Measurements from ENCODE around the gene GP9. TPM values are rescaled to one million over a fixed set of nuclear protein-coding genes. Genes with fewer than 3 reads are reported as not detected.
A peak's percentile ranks its signal among the peaks of the same experiment; 100 is the strongest.

Gene GP9
- total RNA-seq, 1 donor from 2014 or later, result not detected

DNA sequence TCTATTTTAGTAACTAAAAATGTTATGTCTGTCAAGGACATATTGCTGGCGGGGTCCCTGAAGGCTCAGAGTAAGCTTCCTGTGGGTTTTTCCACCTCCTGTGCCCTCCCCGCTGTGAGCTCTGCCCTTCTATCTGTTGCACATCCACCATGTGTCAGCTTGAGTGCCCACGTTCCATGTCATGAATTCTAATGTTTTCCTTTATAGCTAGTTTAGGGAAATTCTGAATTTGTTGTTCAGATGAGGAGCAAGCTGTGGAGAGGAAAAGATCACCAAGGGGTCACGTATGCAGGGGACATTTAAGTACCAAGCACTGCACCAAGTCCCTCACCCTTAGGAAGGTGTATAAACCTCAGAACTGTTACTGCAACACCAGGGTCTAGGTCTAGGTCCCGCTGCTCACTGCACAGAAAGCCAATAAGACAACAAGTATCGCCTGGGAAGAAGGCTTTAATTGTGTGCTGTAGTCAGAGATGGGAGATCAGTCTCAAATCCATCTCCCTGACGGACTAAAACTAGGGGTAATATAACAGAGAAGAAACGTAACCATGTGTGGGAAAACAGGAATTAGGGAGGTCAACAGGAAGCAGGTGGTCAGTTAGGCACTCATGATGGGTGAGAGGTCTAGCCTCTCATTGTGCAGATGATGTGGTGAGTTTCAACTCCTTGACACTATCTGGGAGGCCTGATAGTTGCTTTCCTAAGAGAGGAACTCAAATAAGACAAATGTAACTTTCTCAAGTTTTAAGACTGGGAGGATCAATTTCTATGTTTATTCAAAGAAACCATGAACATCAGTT lies 9.7 kb downstream of the GP9 start:
- no peaks in the 10 kb centered on the region for H3K36me3 Mint-ChIP-seq (ENCODE audit: low read depth)
- H3K4me3 Mint-ChIP-seq, result no peak overlapping the region
- no peaks in the 10 kb centered on the region for H3K9me3 Mint-ChIP-seq
- no peaks in the 10 kb centered on the region for H3K4me1 Mint-ChIP-seq
- DNase-seq (ENCODE audit: low read depth, low spot score), result no peak
- TF ChIP-seq, protein P1, sequence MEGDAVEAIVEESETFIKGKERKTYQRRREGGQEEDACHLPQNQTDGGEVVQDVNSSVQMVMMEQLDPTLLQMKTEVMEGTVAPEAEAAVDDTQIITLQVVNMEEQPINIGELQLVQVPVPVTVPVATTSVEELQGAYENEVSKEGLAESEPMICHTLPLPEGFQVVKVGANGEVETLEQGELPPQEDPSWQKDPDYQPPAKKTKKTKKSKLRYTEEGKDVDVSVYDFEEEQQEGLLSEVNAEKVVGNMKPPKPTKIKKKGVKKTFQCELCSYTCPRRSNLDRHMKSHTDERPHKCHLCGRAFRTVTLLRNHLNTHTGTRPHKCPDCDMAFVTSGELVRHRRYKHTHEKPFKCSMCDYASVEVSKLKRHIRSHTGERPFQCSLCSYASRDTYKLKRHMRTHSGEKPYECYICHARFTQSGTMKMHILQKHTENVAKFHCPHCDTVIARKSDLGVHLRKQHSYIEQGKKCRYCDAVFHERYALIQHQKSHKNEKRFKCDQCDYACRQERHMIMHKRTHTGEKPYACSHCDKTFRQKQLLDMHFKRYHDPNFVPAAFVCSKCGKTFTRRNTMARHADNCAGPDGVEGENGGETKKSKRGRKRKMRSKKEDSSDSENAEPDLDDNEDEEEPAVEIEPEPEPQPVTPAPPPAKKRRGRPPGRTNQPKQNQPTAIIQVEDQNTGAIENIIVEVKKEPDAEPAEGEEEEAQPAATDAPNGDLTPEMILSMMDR (conservative IDR thresholded peaks at IDR 0.05), result no peak
- no peak overlapping the region for H3K27ac Mint-ChIP-seq (ENCODE audit: unreplicated experiment)
- H3K27me3 Mint-ChIP-seq (ENCODE audit: low read depth), result no peaks in the 10 kb centered on the region

DNA sequence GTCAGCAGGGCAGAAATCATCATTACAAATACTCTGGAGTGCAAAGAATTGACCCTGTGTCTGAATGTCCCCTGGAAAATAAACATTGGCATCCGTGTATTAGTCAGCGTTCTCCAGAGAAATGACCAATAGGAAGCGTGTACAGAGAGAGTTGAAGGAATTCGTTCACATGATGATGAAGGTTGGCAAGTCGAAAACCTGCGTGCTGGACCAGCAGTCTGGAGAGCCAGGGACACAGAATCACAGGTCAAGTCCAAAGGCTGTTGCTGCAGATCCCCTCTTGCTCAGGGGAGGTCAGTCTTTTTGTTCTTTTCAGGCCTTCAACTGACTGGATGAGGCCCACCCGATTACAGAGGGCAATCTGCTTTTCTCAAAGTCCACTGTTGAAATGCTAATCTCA lies 16.6 kb downstream of the GP9 start:
- no peak for DNase-seq (ENCODE audit: low read depth, low spot score)
- H3K4me3 Mint-ChIP-seq, result no peak overlapping the region
- H3K9me3 Mint-ChIP-seq, result no peaks in the 10 kb centered on the region
- H3K27ac Mint-ChIP-seq (ENCODE audit: unreplicated experiment), result no peak overlapping the region
- TF ChIP-seq, protein P1 (conservative IDR thresholded peaks at IDR 0.05), result no peak
- H3K36me3 Mint-ChIP-seq (ENCODE audit: low read depth), result no peaks in the 10 kb centered on the region
- H3K4me1 Mint-ChIP-seq, result no peaks in the 10 kb centered on the region
- H3K27me3 Mint-ChIP-seq (ENCODE audit: low read depth), result no peaks in the 10 kb centered on the region

DNA sequence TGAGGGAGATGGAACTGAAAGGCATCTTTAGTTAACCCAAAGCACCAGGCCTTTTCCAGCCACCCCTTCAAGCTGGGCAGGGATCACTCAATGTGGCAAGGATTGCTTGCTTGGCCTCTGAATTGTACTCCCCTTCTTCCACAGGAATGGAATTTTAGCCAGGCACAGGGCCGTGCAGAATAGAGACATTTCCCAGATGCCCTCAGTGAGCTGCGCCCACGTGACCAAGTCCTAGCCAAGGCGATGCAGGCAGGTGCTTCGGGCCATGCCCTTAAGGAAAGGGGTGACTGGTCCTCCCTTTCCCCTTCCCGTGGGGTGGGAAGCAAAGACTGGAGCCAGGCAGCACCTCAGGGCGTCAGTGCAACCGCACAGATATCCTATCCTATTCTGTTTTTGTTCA lies 17.9 kb downstream of the GP9 start:
- Mint-ChIP-seq H3K27ac (ENCODE audit: unreplicated experiment) (no peak overlapping the region), H3K9me3 (no peaks in the 10 kb centered on the region), H3K36me3 (ENCODE audit: low read depth) (no peaks in the 10 kb centered on the region), H3K4me3 (no peak overlapping the region), H3K27me3 (ENCODE audit: low read depth) (no peaks in the 10 kb centered on the region), H3K4me1 (no peaks in the 10 kb centered on the region)
- no peak for DNase-seq (ENCODE audit: low read depth, low spot score)
- TF ChIP-seq, protein P1 (conservative IDR thresholded peaks at IDR 0.05), result no peak

DNA sequence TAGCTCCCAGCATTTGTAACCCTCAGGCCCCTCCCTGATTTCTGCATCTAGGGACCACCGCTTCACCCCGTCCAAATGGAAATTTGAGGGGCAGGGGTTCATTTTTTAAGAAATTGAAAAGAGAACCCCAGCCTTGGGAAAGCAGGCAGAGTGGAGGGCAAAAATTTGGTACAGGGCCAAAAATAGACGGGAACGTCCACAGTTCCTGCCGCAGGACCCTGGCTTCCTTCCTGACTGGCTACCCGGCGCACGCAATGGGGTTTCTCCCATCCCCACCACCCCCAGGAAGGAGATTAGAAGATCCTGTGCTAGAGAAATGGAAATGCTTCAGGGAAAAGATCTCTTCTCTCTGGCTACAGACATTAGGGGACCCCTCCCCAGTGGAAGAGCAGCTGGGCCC lies 20.9 kb downstream of the GP9 start:
- H3K9me3 Mint-ChIP-seq, result no peaks in the 10 kb centered on the region
- H3K27ac Mint-ChIP-seq (ENCODE audit: unreplicated experiment), result peak overlapping the region; percentile 35
- H3K4me3 Mint-ChIP-seq, result no peak overlapping the region
- no peaks in the 10 kb centered on the region for H3K36me3 Mint-ChIP-seq (ENCODE audit: low read depth)
- TF ChIP-seq, protein P1 (conservative IDR thresholded peaks at IDR 0.05), result no peak
- H3K4me1 Mint-ChIP-seq, result no peaks in the 10 kb centered on the region
- no peaks in the 10 kb centered on the region for H3K27me3 Mint-ChIP-seq (ENCODE audit: low read depth)
- DNase-seq (ENCODE audit: low read depth, low spot score), result no peak

DNA sequence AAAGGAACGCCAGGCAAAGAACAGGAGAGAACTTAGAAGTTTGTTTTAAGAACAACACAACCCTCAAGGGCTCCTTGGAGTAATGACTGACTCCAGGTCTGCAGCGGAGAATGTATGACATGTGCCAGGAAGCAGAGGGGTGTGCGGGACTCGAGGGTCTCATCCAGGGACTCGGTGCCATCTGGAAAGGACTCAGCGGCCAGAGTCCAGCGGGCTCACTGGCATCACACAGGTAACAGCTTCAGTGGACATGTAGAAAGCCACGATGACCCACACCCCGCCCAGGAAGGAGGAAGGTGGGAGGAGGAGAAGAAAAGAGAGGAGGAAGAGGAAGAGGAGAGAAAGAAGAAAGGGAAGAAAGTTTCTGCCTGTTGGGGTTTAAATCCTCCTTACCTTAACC lies 21.4 kb downstream of the GP9 start:
- DNase-seq (ENCODE audit: low read depth, low spot score), result no peak
- Mint-ChIP-seq H3K27ac (ENCODE audit: unreplicated experiment) (no peak overlapping the region), H3K4me3 (no peak overlapping the region), H3K4me1 (no peaks in the 10 kb centered on the region), H3K27me3 (ENCODE audit: low read depth) (no peaks in the 10 kb centered on the region), H3K9me3 (no peaks in the 10 kb centered on the region), H3K36me3 (ENCODE audit: low read depth) (no peaks in the 10 kb centered on the region)
- TF ChIP-seq, protein P1 (conservative IDR thresholded peaks at IDR 0.05), result no peak
